NCI-H69 (cell line): Measurements from ENCODE around the gene C4B.
"Not testable (repeated sequence)": the region's sequence is repeated elsewhere in the genome, so short reads cannot be mapped to it uniquely, and the experiment has no call there.

ENCODE experiments used
- DNase-seq: peaks from one replicate; lab custom pipeline; 2025; lab: John Stamatoyannopoulos, UW

Gene C4B

DNA sequence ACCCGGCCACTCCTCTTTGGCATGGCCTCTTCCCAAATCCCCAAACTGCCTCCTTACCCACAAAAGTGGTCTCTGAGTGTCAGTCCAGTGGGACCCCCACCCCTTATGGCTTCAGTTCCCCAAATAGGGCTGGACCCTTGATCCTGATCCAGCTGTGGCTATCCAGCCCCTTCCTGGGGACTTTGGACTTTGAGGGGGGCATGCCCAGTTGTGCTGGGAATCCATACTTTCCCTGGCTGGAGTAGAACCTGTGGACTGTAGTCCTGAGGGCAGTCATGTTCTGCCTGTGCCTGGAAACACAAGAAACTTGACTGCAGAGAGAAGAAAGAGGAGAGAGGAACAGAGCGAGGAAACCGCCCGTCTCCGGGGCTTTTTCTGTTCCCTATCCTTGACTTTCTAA, 22.5 kb downstream of the C4B start:
- DNase-seq = not testable (repeated sequence)

GRCh38 chr6:32037598-32038524, 23.3 kb downstream of the C4B start, which contains the start of gene CYP21A2:
CYP21A2 (plus strand) TSS chr6:32038415; CDS start chr6:32038423, 8 bp downstream.
- peak; percentile 89 for DNase-seq

DNA sequence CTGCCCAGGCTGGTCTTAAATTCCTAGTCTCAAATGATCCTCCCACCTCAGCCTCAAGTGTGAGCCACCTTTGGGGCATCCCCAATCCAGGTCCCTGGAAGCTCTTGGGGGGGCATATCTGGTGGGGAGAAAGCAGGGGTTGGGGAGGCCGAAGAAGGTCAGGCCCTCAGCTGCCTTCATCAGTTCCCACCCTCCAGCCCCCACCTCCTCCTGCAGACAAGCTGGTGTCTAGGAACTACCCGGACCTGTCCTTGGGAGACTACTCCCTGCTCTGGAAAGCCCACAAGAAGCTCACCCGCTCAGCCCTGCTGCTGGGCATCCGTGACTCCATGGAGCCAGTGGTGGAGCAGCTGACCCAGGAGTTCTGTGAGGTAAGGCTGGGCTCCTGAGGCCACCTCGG, 24.3 kb downstream of the C4B start:
- DNase-seq = not testable (repeated sequence)

GRCh38 chr6:32039321-32040274, 25.0 kb downstream of the C4B start:
- not testable (repeated sequence) for DNase-seq

DNA sequence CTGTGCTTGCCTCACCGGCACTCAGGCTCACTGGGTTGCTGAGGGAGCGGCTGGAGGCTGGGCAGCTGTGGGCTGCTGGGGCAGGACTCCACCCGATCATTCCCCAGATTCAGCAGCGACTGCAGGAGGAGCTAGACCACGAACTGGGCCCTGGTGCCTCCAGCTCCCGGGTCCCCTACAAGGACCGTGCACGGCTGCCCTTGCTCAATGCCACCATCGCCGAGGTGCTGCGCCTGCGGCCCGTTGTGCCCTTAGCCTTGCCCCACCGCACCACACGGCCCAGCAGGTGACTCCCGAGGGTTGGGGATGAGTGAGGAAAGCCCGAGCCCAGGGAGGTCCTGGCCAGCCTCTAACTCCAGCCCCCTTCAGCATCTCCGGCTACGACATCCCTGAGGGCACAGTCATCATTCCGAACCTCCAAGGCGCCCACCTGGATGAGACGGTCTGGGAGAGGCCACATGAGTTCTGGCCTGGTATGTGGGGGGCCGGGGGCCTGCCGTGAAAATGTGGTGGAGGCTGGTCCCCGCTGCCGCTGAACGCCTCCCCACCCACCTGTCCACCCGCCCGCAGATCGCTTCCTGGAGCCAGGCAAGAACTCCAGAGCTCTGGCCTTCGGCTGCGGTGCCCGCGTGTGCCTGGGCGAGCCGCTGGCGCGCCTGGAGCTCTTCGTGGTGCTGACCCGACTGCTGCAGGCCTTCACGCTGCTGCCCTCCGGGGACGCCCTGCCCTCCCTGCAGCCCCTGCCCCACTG, 25.9 kb downstream of the C4B start:
- DNase-seq = not testable (repeated sequence)

GRCh38 chr6:32041050-32041321, 26.4 kb downstream of the C4B start:
- DNase-seq = not testable (repeated sequence)

- DNase-seq = not testable (repeated sequence)
Observed at GRCh38 chr6:32041385-32041784, 26.8 kb downstream of the C4B start.

GRCh38 chr6:32042276-32042675, 27.7 kb downstream of the C4B start:
- DNase-seq = not testable (repeated sequence)

GRCh38 chr6:32043589-32044380, 29.2 kb downstream of the C4B start:
- DNase-seq = not testable (repeated sequence)

GRCh38 chr6:32044916-32045315, 30.3 kb downstream of the C4B start:
- not testable (repeated sequence) for DNase-seq

DNA sequence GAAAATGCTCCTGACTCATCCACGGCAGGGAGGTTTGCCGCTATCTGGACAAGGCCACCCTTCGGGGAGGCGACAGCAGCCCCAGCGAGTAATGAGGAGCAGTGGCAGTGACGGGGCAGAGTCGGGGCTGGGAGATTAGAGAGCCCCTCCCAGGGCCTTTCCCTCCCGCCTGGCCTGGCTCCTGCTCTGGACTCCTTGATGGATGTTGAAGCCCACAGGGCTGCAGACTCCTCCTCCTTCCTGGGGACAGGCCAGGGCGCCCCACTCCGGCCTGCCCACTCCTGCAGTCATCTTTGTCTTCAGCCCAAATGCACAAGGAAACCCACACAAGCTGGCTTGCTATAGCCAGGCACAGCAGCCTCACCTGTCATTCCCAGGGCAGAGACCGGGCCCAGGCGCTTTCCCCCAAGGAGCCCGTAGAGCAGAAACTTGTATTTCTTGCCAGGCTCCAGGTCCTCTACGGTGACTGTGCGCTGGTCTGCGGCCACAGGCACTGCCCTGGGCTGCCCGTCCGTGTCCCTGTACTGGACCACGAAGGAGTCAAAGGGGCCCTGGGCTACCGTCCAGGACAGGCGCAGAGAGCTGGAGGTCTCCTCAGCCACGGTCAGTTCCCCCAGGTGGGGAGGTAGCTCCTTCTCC, 31.3 kb downstream of the C4B start:
- DNase-seq = no peak

- peak; percentile 86 for DNase-seq
Observed at GRCh38 chr6:32046450-32047083, 32.0 kb downstream of the C4B start.

GRCh38 chr6:32047084-32047478, 32.5 kb downstream of the C4B start:
- DNase-seq = peak; percentile 36

- no peak for DNase-seq
Observed at GRCh38 chr6:32047539-32047854, 32.9 kb downstream of the C4B start.

GRCh38 chr6:32047855-32048766, 33.5 kb downstream of the C4B start:
- peak; percentile 61 for DNase-seq

DNA sequence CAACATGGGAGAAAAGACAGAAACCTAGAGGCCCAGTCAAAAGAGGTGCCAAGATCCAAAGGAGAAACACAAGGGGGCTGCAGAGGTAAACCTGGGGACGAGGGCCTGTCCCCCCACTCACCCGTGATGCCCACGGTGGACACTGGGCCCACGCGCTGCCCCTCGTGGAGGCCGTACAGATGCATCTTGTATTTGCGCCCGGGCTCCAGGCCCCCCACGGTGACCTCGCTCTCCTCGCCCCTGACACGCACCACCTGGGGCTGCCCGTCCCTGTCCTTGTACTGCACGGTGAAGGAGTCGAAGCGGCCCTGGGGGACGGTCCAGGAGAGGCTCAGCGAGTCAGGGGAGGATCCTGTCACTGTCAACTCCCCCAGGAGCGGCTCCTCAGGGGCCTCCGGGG, 34.6 kb downstream of the C4B start:
- DNase-seq = not testable (repeated sequence)

- DNase-seq = not testable (repeated sequence)
Observed at GRCh38 chr6:32049736-32050135, 35.1 kb downstream of the C4B start.

GRCh38 chr6:32050562-32050961, 36.0 kb downstream of the C4B start:
- no peak for DNase-seq

DNA sequence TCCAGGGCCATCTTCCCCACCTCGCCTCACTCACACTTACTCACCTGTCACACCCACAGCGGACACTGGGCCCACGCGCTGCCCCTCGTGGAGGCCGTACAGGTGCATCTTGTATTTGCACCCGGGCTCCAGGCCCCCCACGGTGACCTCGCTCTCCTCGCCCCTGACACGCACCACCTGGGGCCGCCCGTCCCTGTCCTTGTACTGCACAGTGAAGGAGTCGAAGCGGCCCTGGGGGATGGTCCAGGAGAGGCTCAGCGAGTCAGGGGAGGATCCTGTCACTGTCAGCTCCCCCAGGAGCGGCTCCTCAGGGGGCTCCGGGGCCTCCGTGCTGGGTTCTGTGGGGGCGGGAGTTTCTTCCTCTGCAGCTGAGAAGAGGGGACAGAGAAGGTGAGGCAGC, 38.0 kb downstream of the C4B start:
- not testable (repeated sequence) for DNase-seq
